ENCODE measurements around the gene PWWP2B.

PWWP2B gene

DNA sequence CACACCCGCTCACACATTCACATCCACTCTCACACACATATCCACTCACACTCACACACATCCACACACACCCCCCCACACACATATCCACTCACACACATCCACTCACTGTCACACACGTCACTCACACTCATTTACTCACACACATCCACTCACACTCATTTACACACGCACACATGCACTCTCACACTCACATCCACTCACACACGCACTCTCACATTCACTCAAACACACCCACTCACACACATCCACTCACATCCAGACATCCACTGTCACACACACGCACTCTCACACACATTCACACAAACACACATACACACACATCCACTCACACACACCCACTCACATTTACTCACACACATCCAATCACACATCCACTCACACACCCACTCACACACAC, 18.3 kb downstream of the PWWP2B start:
- no peak overlapping the region for H3K9ac ChIP-seq (ENCODE audit: low read depth, low read length, poor library complexity, severe bottlenecking)
- H3K27me3 ChIP-seq (ENCODE audit: insufficient read depth, low read length, poor library complexity, severe bottlenecking) = no peaks in the 10 kb centered on the region
- H3K4me3 ChIP-seq (ENCODE audit: low read length, poor library complexity, severe bottlenecking) = no peak overlapping the region
- peaks cover 23% of the 10 kb centered on the region for H3K4me1 ChIP-seq (ENCODE audit: insufficient read depth, low read length, poor library complexity, severe bottlenecking)
- H3F3A ChIP-seq (ENCODE audit: low read depth) = peaks cover 3% of the 10 kb centered on the region; the same call in 1 of the 2 replicates
- no peaks in the 10 kb centered on the region for H3K9me2 ChIP-seq (replicated peaks; ENCODE audit: low read depth, low read length)
- peaks cover 22% of the 10 kb centered on the region; the same call in 1 of the 2 replicates for H3K36me3 ChIP-seq (ENCODE audit: insufficient read depth, low read length)
- TF ChIP-seq EZH2phosphoT487 (IDR thresholded peaks at IDR 0.05; ENCODE audit: borderline replicate concordance) = no peak
- TF ChIP-seq, protein P1, sequence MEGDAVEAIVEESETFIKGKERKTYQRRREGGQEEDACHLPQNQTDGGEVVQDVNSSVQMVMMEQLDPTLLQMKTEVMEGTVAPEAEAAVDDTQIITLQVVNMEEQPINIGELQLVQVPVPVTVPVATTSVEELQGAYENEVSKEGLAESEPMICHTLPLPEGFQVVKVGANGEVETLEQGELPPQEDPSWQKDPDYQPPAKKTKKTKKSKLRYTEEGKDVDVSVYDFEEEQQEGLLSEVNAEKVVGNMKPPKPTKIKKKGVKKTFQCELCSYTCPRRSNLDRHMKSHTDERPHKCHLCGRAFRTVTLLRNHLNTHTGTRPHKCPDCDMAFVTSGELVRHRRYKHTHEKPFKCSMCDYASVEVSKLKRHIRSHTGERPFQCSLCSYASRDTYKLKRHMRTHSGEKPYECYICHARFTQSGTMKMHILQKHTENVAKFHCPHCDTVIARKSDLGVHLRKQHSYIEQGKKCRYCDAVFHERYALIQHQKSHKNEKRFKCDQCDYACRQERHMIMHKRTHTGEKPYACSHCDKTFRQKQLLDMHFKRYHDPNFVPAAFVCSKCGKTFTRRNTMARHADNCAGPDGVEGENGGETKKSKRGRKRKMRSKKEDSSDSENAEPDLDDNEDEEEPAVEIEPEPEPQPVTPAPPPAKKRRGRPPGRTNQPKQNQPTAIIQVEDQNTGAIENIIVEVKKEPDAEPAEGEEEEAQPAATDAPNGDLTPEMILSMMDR (conservative IDR thresholded peaks at IDR 0.05; ENCODE audit: low read length) = no peak
- no peak overlapping the region for H3K4me2 ChIP-seq (ENCODE audit: low read depth, low read length, poor library complexity, severe bottlenecking)
- H3K9me3 ChIP-seq (ENCODE audit: insufficient read depth, low read depth, low read length) = no peaks in the 10 kb centered on the region
- H3K79me2 ChIP-seq (ENCODE audit: insufficient read depth, low read length) = peaks cover 65% of the 10 kb centered on the region; the same call in 1 of the 2 replicates
- H4K20me1 ChIP-seq (ENCODE audit: insufficient read depth, low read length, poor library complexity, severe bottlenecking) = peaks cover 5% of the 10 kb centered on the region
- no peak overlapping the region for H2AFZ ChIP-seq (ENCODE audit: low read length)

DNA sequence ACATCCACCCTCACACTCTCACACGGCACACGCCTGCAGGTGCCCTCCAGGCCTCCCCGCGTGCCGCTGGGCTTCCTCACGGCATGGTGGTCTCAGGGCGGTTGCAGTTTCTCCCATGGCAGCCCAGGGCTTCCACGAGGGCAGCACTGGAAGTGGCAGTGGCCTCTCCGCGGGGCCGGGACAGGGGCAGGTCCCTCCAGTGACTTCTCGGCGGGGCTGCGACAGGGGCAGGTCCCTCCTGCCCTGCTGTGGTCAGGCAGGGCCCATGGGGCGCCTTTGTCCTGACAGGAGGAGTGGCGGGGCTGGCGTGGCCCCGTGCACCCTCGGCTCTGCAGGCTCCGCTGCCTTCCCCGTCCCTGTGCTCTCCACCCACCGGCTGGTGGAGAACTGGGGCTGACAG, 19.0 kb downstream of the PWWP2B start:
- no peak overlapping the region for H3K4me2 ChIP-seq (ENCODE audit: low read depth, low read length, poor library complexity, severe bottlenecking)
- no peaks in the 10 kb centered on the region for H3K9me2 ChIP-seq (replicated peaks; ENCODE audit: low read depth, low read length)
- H3K36me3 ChIP-seq (ENCODE audit: insufficient read depth, low read length) = peaks cover 22% of the 10 kb centered on the region; the same call in 1 of the 2 replicates
- no peak overlapping the region for H3K9ac ChIP-seq (ENCODE audit: low read depth, low read length, poor library complexity, severe bottlenecking)
- H2AFZ ChIP-seq (ENCODE audit: low read length) = no peak overlapping the region
- peaks cover 7% of the 10 kb centered on the region; the same call in 1 of the 2 replicates for H3F3A ChIP-seq (ENCODE audit: low read depth)
- H3K4me1 ChIP-seq (ENCODE audit: insufficient read depth, low read length, poor library complexity, severe bottlenecking) = peaks cover 30% of the 10 kb centered on the region
- TF ChIP-seq, protein P1 (conservative IDR thresholded peaks at IDR 0.05; ENCODE audit: low read length) = no peak
- no peak for TF ChIP-seq EZH2phosphoT487 (IDR thresholded peaks at IDR 0.05; ENCODE audit: borderline replicate concordance)
- H4K20me1 ChIP-seq (ENCODE audit: insufficient read depth, low read length, poor library complexity, severe bottlenecking) = peaks cover 5% of the 10 kb centered on the region
- H3K79me2 ChIP-seq (ENCODE audit: insufficient read depth, low read length) = peaks cover 59% of the 10 kb centered on the region; the same call in 1 of the 2 replicates
- H3K9me3 ChIP-seq (ENCODE audit: insufficient read depth, low read depth, low read length) = no peaks in the 10 kb centered on the region
- no peak overlapping the region for H3K4me3 ChIP-seq (ENCODE audit: low read length, poor library complexity, severe bottlenecking)
- H3K27me3 ChIP-seq (ENCODE audit: insufficient read depth, low read length, poor library complexity, severe bottlenecking) = no peaks in the 10 kb centered on the region

DNA sequence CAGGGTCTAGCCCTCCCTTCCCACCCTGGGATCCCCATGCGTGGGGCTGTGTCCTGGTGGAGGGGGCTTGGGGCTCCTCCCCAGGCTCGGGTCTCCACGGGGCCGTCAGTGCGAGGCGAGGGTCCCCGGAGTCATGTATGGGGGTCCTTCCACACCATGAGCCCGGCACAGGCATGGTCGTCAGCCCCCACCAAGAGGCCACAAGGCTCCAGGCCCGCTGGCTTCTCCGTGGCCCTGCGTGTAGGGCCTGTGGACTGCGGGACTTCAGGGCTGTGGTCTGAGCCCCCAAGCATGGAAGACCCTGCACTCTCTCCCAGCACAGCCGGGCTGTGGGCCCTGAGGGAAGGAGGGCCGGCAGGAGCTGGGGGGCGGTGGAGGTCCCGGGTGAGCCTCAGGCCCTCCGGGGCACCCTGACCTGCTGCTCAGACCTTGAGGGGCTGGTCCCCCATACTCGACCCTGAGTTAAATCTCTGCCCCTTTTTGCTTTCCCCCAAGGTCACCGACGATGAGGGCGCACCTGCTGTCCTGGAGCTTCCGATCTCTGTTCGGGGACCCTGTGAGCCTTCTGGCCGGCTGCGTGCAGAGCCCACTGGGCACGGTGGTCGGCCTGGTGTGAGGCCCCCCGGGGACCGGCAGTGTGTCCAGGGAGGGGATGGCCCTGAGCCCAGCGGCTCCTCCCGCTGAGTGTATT, 19.7 kb downstream of the PWWP2B start:
- Histone ChIP-seq H3K36me3 (ENCODE audit: insufficient read depth, low read length) (peaks cover 22% of the 10 kb centered on the region; the same call in 1 of the 2 replicates), H3K9me2 (replicated peaks; ENCODE audit: low read depth, low read length) (no peaks in the 10 kb centered on the region), H3K4me2 (ENCODE audit: low read depth, low read length, poor library complexity, severe bottlenecking) (no peak overlapping the region), H3F3A (ENCODE audit: low read depth) (peaks cover 7% of the 10 kb centered on the region; the same call in 1 of the 2 replicates), H4K20me1 (ENCODE audit: insufficient read depth, low read length, poor library complexity, severe bottlenecking) (peaks cover 5% of the 10 kb centered on the region), H3K27me3 (ENCODE audit: insufficient read depth, low read length, poor library complexity, severe bottlenecking) (no peaks in the 10 kb centered on the region), H3K4me1 (ENCODE audit: insufficient read depth, low read length, poor library complexity, severe bottlenecking) (peaks cover 38% of the 10 kb centered on the region), H3K4me3 (ENCODE audit: low read length, poor library complexity, severe bottlenecking) (no peak overlapping the region), H3K9ac (ENCODE audit: low read depth, low read length, poor library complexity, severe bottlenecking) (no peak overlapping the region), H3K9me3 (ENCODE audit: insufficient read depth, low read depth, low read length) (no peaks in the 10 kb centered on the region), H2AFZ (ENCODE audit: low read length) (no peak overlapping the region), H3K79me2 (ENCODE audit: insufficient read depth, low read length) (peaks cover 56% of the 10 kb centered on the region; the same call in 1 of the 2 replicates)
- no peak for TF ChIP-seq EZH2phosphoT487 (IDR thresholded peaks at IDR 0.05; ENCODE audit: borderline replicate concordance)
- TF ChIP-seq, protein P1 (conservative IDR thresholded peaks at IDR 0.05; ENCODE audit: low read length) = no peak

Measured in Loucy (cell line).